ENCODE data around the gene BACH2. TPM values are rescaled to one million over a fixed set of nuclear protein-coding genes. Genes with fewer than 3 reads are reported as not detected.

The BACH2 gene
- total and polyA plus RNA-seq, 10 of the 15 experiments (the other 5 are each of a cell fraction or from before 2014, with no cell fraction given) = 0.03 to 0.28 (median 0.04) TPM; not detected in 3

GRCh38 chr6:90025523-90026061 lies 271.1 kb downstream of the BACH2 start (continued):
- TF ChIP-seq CUX1 (IDR thresholded peaks at IDR 0.05; ENCODE audit: insufficient replicate concordance, low read depth, low read length) = no peak

DNA sequence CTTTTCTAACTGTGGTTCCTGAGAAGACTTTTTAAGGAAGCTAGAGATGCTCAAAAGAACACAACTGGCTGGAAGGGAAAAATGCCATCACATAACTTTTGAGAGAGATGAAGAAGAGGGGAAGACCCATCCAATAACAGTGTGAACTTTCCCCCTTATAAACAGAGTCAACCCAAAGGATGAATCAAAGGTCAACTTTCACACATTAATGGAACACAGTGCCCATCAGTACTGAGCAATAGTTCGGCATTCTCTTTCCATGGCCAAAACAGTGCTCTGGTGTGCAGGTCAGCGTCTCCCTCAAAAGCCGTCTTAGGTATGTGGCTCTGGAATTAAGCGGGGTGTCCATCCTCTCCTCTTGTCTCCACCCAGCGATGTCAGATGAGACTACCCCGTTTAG lies 272.0 kb downstream of the BACH2 start:
- Histone ChIP-seq H2AFZ (ENCODE audit: control insufficient read depth, low read depth, low read length) (no peak overlapping the region), H3K4me3 (no peak overlapping the region), H3K36me3 (ENCODE audit: control insufficient read depth in 2 of 2, insufficient read depth in 2 of 2, low read length in 1 of 2) (no peaks in the 10 kb centered on the region), H3K27me3 (replicated peaks in 1 of 2; ENCODE audit: control insufficient read depth in 2 of 2, insufficient read depth in 2 of 2, low read length in 1 of 2) (no peaks in the 10 kb centered on the region; a peak in 1 of 4 replicates), H4K20me1 (ENCODE audit: control insufficient read depth, insufficient read depth) (no peaks in the 10 kb centered on the region), H3K9me3 (replicated peaks; ENCODE audit: control insufficient read depth, insufficient read depth, low read length) (no peaks in the 10 kb centered on the region), H3K9ac (ENCODE audit: control insufficient read depth, insufficient read depth, low read length) (no peak overlapping the region), H3K27ac (ENCODE audit: control insufficient read depth, insufficient read depth) (no peak overlapping the region), H3K4me1 (ENCODE audit: control insufficient read depth, insufficient read depth, low read length) (no peaks in the 10 kb centered on the region), H3K4me2 (ENCODE audit: control insufficient read depth, insufficient read depth) (no peak overlapping the region), H3K79me2 (ENCODE audit: control insufficient read depth, insufficient read depth, low read length) (no peaks in the 10 kb centered on the region)
- ChIA-PET RAD21 (ENCODE audit: unreplicated experiment) (no interaction called here), SMC1A (ENCODE audit: uncharacterized antibody, unreplicated experiment) (no interaction called here), CTCF (no interaction called here), POLR2A (no interaction called here)
- in situ Hi-C loops (cut with MboI) (no loop called here), intact Hi-C loops (cut with micrococcal nuclease; ENCODE audit: unreplicated experiment) (no loop called here)
- ATAC-seq (no peak), DNase-seq (ENCODE audit: low read depth, low spot score) (no peak), FAIRE-seq (no peak)
- TF ChIP-seq NRF1 (conservative IDR thresholded peaks at IDR 0.05; ENCODE audit: low read depth, low read length) = no peak
- TF ChIP-seq FOXK2 (IDR thresholded peaks at IDR 0.05) = no peak
- TF ChIP-seq RUNX3 (IDR thresholded peaks at IDR 0.05; ENCODE audit: low read length) = no peak
- no peak for TF ChIP-seq RELA (IDR thresholded peaks at IDR 0.05; ENCODE audit: borderline replicate concordance, partially characterized antibody)
- TF ChIP-seq EED (IDR thresholded peaks at IDR 0.05; ENCODE audit: low read depth) = no peak
- no peak for TF ChIP-seq STAT3 (IDR thresholded peaks at IDR 0.05; ENCODE audit: low read depth, low read length)
- TF ChIP-seq ZBED1 (IDR thresholded peaks at IDR 0.05; ENCODE audit: borderline replicate concordance) = no peak
- TF ChIP-seq FOS (IDR thresholded peaks at IDR 0.05; ENCODE audit: borderline replicate concordance, extremely low read depth, insufficient read length) = no peak
- TF ChIP-seq, protein P1, sequence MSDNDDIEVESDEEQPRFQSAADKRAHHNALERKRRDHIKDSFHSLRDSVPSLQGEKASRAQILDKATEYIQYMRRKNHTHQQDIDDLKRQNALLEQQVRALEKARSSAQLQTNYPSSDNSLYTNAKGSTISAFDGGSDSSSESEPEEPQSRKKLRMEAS (IDR thresholded peaks at IDR 0.05; ENCODE audit: low read depth, low read length) = no peak
- TF ChIP-seq RCOR1 (conservative IDR thresholded peaks at IDR 0.05; ENCODE audit: low read depth, low read length) = no peak
- TF ChIP-seq POLR2A (IDR thresholded peaks at IDR 0.05; ENCODE audit: low read depth, low read length) = no peak
- TF ChIP-seq RAD21 (IDR thresholded peaks at IDR 0.05; ENCODE audit: insufficient read depth, low read depth, low read length) = no peak
- no peak for TF ChIP-seq CREM (IDR thresholded peaks at IDR 0.05; ENCODE audit: low read depth)
- no peak for TF ChIP-seq ELK1 (IDR thresholded peaks at IDR 0.05; ENCODE audit: low read depth, low read length)
- TF ChIP-seq CHD4 (IDR thresholded peaks at IDR 0.05) = no peak
- no peak for TF ChIP-seq MYB (IDR thresholded peaks at IDR 0.05; ENCODE audit: borderline replicate concordance, low read depth, low read length)
- no peak for TF ChIP-seq TCF3 (IDR thresholded peaks at IDR 0.05; ENCODE audit: borderline replicate concordance, insufficient read depth, low read depth, low read length)
- TF ChIP-seq IKZF2 (IDR thresholded peaks at IDR 0.05) = no peak
- no peak for TF ChIP-seq SREBF2 (IDR thresholded peaks at IDR 0.05; ENCODE audit: low read length)
- 43% methylated on average over 6 of the region's 6 CpGs for WGBS (ENCODE audit: insufficient coverage, insufficient replicate concordance, low lambda C conversion rate, missing lambda C conversion rate)
- no TSS peak for BruUV-seq (replicated peaks)
